Measurements from ENCODE around the gene NFS1. TPM values are rescaled to one million over a fixed set of nuclear protein-coding genes. Genes with fewer than 3 reads are reported as not detected.

The NFS1 gene
- total RNA-seq, 2 experiments from 2014 or later, result 41.3 to 56.2 TPM

DNA sequence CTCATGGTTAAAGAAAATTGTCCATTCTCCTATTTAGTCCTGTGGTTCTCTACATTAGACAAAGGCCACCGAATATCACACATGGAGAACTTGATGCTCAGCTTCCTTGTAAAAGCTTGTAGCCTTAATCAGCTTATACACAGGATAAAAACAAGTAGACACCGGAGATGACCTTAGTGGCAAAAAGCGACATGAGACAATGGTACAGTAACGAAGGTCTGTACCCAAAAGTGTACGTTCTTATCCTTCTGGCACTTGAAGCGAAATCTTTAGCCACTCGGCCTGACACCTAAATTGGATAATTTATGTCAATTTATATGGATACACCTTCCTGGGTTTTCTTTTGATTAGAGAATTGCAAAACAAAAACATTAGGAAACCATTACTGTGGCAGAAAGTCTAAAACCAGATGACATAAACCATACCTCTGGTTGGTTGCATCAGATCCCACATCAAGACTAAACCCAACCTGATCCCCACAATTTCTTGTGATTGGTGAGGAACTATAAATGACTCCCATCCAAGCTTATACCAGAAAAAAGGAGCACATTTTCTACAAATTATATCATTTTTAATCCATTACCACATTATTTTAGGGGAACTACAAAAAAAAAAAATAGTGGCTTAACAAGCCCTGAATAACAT is 36.8 kb upstream of the NFS1 start:
- Histone ChIP-seq H2AFZ (ENCODE audit: low read length) (no peak overlapping the region), H3K9me3 (ENCODE audit: low read length) (no peaks in the 10 kb centered on the region), H4K20me1 (ENCODE audit: insufficient read depth, low read length) (peaks cover 74% of the 10 kb centered on the region), H3K36me3 (ENCODE audit: insufficient read depth, low read length) (peaks cover 100% of the 10 kb centered on the region), H3K4me3 (ENCODE audit: low read depth, low read length, poor library complexity, severe bottlenecking) (no peak overlapping the region), H3K9me2 (ENCODE audit: insufficient read depth, low read length) (no peaks in the 10 kb centered on the region), H3K4me2 (ENCODE audit: low read length) (no peak overlapping the region), H3K79me2 (ENCODE audit: insufficient read depth, low read depth, low read length) (peaks cover 100% of the 10 kb centered on the region), H3K4me1 (ENCODE audit: insufficient read depth, low read length, poor library complexity, severe bottlenecking) (peaks cover 45% of the 10 kb centered on the region), H3K27ac (ENCODE audit: low read depth, low read length, poor library complexity, severe bottlenecking) (no peak overlapping the region)
- TF ChIP-seq, protein P1, sequence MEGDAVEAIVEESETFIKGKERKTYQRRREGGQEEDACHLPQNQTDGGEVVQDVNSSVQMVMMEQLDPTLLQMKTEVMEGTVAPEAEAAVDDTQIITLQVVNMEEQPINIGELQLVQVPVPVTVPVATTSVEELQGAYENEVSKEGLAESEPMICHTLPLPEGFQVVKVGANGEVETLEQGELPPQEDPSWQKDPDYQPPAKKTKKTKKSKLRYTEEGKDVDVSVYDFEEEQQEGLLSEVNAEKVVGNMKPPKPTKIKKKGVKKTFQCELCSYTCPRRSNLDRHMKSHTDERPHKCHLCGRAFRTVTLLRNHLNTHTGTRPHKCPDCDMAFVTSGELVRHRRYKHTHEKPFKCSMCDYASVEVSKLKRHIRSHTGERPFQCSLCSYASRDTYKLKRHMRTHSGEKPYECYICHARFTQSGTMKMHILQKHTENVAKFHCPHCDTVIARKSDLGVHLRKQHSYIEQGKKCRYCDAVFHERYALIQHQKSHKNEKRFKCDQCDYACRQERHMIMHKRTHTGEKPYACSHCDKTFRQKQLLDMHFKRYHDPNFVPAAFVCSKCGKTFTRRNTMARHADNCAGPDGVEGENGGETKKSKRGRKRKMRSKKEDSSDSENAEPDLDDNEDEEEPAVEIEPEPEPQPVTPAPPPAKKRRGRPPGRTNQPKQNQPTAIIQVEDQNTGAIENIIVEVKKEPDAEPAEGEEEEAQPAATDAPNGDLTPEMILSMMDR (conservative IDR thresholded peaks at IDR 0.05; ENCODE audit: low read length), result no peak
- TF ChIP-seq EZH2phosphoT487 (IDR thresholded peaks at IDR 0.05; ENCODE audit: borderline replicate concordance, low read depth, low read length), result no peak
- ChIA-PET CTCF (ENCODE audit: unreplicated experiment) (no interaction called here), POLR2A (interaction anchor here (0.6 to 1.4 kb wide), 4 partner anchors 8 to 499 kb away, joined by 3 to 5 read pairs (median 4); no protein-coding TSS in a partner anchor)
- BruUV-seq (replicated peaks), result no TSS peak
- intact Hi-C loops (cut with micrococcal nuclease; ENCODE audit: unreplicated experiment), result loop anchor here (5.0 kb wide), 1 partner anchor 34 kb away; no protein-coding TSS in a partner anchor
- DNase-seq (ENCODE audit: low spot score), result no peak

DNA sequence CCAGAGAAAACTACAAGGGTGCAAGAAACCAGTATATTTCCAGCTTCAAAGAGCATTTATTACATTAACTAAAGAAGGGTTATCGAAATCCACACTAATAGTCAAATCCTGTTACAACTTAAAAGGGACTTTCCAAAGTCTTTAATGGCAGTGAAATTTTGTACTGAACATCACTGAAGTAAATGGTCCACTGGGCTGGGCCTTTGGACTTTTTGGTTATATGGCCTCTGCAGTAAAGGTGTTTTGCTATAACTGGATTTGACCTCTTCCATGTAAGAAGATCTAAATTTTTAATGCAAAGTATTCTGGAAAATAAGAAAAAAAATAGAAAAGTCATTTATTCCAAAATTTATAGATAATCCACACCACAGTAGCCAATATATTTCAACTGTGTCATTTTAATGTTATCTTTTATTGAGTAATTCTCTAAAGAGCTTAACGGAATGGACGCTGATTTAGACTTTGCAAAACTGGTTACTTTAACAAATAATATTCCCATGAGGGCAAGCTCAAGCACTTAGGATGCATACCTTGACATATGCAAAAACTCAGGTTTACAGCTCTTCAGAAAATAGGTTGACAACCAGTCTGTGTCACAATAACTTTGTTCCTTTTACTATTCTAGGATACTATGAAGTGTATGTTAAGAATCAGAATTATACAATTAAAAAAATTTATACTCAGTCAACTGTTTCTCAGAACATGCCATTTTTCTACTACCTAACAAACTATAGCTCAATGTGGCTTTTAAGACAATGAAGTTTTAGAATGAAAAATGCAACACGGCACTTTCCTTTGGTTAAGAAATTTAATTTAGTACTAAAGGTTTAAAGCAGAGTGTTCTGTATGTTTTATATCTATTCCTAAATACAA is 35.9 kb upstream of the NFS1 start:
- H3K4me2 ChIP-seq (ENCODE audit: low read length), result 0 out of 2 replicates have a peak overlapping the region, but pooled peaks have one; percentile 0
- H3K4me1 ChIP-seq (ENCODE audit: insufficient read depth, low read length, poor library complexity, severe bottlenecking), result peaks cover 38% of the 10 kb centered on the region
- H3K9me2 ChIP-seq (ENCODE audit: insufficient read depth, low read length), result no peaks in the 10 kb centered on the region
- DNase-seq (ENCODE audit: low spot score), result no peak
- intact Hi-C loops (cut with micrococcal nuclease; ENCODE audit: unreplicated experiment), result loop anchor here (5.0 kb wide), 1 partner anchor 33 kb away; no protein-coding TSS in a partner anchor
- peaks cover 76% of the 10 kb centered on the region for H4K20me1 ChIP-seq (ENCODE audit: insufficient read depth, low read length)
- no peak overlapping the region for H2AFZ ChIP-seq (ENCODE audit: low read length)
- H3K4me3 ChIP-seq (ENCODE audit: low read depth, low read length, poor library complexity, severe bottlenecking), result no peak overlapping the region
- no TSS peak for BruUV-seq (replicated peaks)
- TF ChIP-seq, protein P1 (conservative IDR thresholded peaks at IDR 0.05; ENCODE audit: low read length), result no peak
- peaks cover 100% of the 10 kb centered on the region for H3K36me3 ChIP-seq (ENCODE audit: insufficient read depth, low read length)
- POLR2A ChIA-PET, result interaction anchor here (0.6 to 1.2 kb wide), 2 partner anchors 9 to 30 kb away, joined by 3 to 5 read pairs; no protein-coding TSS in a partner anchor
- H3K27ac ChIP-seq (ENCODE audit: low read depth, low read length, poor library complexity, severe bottlenecking), result no peak overlapping the region
- peaks cover 100% of the 10 kb centered on the region for H3K79me2 ChIP-seq (ENCODE audit: insufficient read depth, low read depth, low read length)
- CTCF ChIA-PET (ENCODE audit: unreplicated experiment), result no interaction called here
- H3K9me3 ChIP-seq (ENCODE audit: low read length), result no peaks in the 10 kb centered on the region

Data from OCI-LY7 (cell line).